Nephron progenitor cell (in vitro differentiated cells): ENCODE results near the gene ZNF689.

ENCODE experiments used
- DNase-seq: peaks from one replicate; pipeline ENCODE4 v3.0.0; 2021
- H3K27ac Mint-ChIP-seq: 2 replicates; pipeline ENCODE4 v1.8.0; 2021; ENCODE audit warnings: mild to moderate bottlenecking, moderate library complexity, mixed read lengths
- H3K27me3 Mint-ChIP-seq: 2 replicates; pipeline ENCODE4 v1.8.0; 2021; ENCODE audit warnings: mild to moderate bottlenecking, low read depth, mixed read lengths; ENCODE audit not compliant: poor library complexity
- H3K36me3 Mint-ChIP-seq: 2 replicates; pipeline ENCODE4 v1.8.0; 2021; ENCODE audit warnings: low read depth, mixed read lengths
- H3K4me1 Mint-ChIP-seq: 2 replicates; pipeline ENCODE4 v1.8.0; 2021; ENCODE audit warnings: mixed read lengths
- H3K4me3 Mint-ChIP-seq: 2 replicates; pipeline ENCODE4 v1.8.0; 2021; ENCODE audit warnings: mild to moderate bottlenecking, moderate library complexity, mixed read lengths
- H3K9me3 Mint-ChIP-seq: 2 replicates; pipeline ENCODE4 v1.8.0; 2021; ENCODE audit warnings: mild to moderate bottlenecking, moderate library complexity, mixed read lengths
- CTCF ChIP-seq: fragments of 200-600 bp; sonication (generic); IDR thresholded peaks from 2 replicates; pipeline ENCODE4 v1.5.0; 2021; ENCODE audit warnings: antibody characterized with exemption

The ZNF689 gene

GRCh38 chr16:30585022-30585399 is 25.2 kb downstream of the ZNF689 start:
- H3K4me3 Mint-ChIP-seq: peak overlapping the region; percentile 87
- H3K27ac Mint-ChIP-seq: no peak overlapping the region
- TF ChIP-seq CTCF: no peak
- peaks cover 38% of the 10 kb centered on the region for H3K4me1 Mint-ChIP-seq
- H3K9me3 Mint-ChIP-seq: peaks cover 4% of the 10 kb centered on the region
- DNase-seq: no peak
- H3K36me3 Mint-ChIP-seq: peaks cover 44% of the 10 kb centered on the region
- no peaks in the 10 kb centered on the region for H3K27me3 Mint-ChIP-seq

DNA sequence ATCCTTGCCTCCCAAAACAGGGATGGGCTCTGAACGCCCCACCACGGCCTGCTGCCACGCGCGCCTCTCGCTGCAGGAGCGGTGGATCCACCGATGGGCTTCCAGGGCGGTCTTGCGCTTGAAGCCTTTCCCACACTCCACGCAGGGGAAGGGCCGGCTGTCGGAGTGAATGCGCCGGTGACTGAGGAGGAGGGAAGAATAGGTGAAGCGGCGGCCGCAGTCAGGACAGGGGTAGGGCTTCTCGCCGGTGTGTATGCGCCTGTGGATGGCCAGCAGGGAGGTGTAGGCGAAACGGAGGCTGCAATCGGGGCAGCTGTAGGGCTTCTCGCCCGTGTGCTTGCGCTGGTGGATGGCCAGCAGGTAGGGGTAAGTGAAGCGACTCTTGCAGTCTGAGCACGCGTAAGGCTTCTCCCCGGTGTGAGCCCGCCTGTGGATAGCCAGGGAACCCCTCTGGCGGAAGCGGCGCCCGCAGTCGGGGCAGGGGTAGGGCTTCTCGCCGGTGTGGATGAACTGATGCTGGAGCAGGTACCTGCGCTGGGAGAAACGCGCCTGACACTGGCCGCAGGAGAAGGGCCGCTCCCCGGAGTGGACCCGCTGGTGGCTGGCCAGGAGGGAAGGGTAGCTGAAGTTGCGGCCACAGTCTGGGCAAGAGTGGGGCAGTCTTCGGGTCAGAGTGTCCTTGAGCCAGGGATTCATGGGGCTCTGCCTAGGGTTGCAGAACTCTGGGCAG is 27.4 kb downstream of the ZNF689 start:
- H3K27me3 Mint-ChIP-seq: peaks cover 3% of the 10 kb centered on the region
- peaks cover 4% of the 10 kb centered on the region for H3K9me3 Mint-ChIP-seq
- peaks cover 35% of the 10 kb centered on the region for H3K4me1 Mint-ChIP-seq
- TF ChIP-seq CTCF: no peak
- DNase-seq: no peak
- no peak overlapping the region for H3K4me3 Mint-ChIP-seq
- peak overlapping the region; percentile 62 for H3K27ac Mint-ChIP-seq
- peaks cover 56% of the 10 kb centered on the region for H3K36me3 Mint-ChIP-seq

GRCh38 chr16:30581457-30581856 is 28.7 kb downstream of the ZNF689 start:
- DNase-seq: no peak
- peaks cover 4% of the 10 kb centered on the region for H3K9me3 Mint-ChIP-seq
- no peak overlapping the region for H3K4me3 Mint-ChIP-seq
- TF ChIP-seq CTCF: no peak
- H3K4me1 Mint-ChIP-seq: peaks cover 31% of the 10 kb centered on the region
- H3K27me3 Mint-ChIP-seq: peaks cover 3% of the 10 kb centered on the region
- H3K27ac Mint-ChIP-seq: no peak overlapping the region
- peaks cover 50% of the 10 kb centered on the region for H3K36me3 Mint-ChIP-seq

DNA sequence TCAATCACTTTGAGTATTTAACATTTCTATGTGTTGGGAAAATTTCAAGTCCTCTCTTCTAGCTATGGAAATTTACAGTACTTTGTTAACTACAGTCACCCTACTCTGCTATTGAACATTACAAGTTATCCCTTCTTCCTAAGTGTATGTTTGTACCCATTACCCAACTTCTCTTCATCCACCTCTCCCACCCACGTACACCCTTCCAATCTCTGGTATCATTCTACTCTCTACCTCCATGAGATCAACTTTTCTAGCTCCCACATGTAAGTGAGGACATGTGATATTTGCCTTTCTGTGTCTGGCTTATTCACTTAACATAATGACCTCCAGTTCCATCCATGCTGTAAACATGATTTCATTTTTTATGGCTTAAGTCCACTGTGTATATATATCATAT is 35.5 kb downstream of the ZNF689 start:
- peaks cover 9% of the 10 kb centered on the region for H3K27me3 Mint-ChIP-seq
- peak overlapping the region; percentile 44 for H3K27ac Mint-ChIP-seq
- no peaks in the 10 kb centered on the region for H3K9me3 Mint-ChIP-seq
- DNase-seq: no peak
- peaks cover 20% of the 10 kb centered on the region for H3K36me3 Mint-ChIP-seq
- peaks cover 23% of the 10 kb centered on the region for H3K4me1 Mint-ChIP-seq
- TF ChIP-seq CTCF: no peak
- H3K4me3 Mint-ChIP-seq: no peak overlapping the region

GRCh38 chr16:30571445-30572322 is 38.5 kb downstream of the ZNF689 start, which contains the start of gene ZNF688:
Gene ZNF688 (minus strand): TSS chr16:30571714. CDS start chr16:30571629, 85 bp downstream.
- peaks cover 6% of the 10 kb centered on the region for H3K36me3 Mint-ChIP-seq
- peaks cover 12% of the 10 kb centered on the region for H3K27me3 Mint-ChIP-seq
- peaks cover 23% of the 10 kb centered on the region for H3K4me1 Mint-ChIP-seq
- no peaks in the 10 kb centered on the region for H3K9me3 Mint-ChIP-seq
- TF ChIP-seq CTCF: no peak
- peak within 1 kb of the TSS; percentile 92 for H3K4me3 Mint-ChIP-seq
- peak; percentile 84 for DNase-seq
- peak within 1 kb of the TSS; percentile 95 for H3K27ac Mint-ChIP-seq
